Mesendoderm (in vitro differentiated cells): ENCODE data around the gene LIG4.

ENCODE experiments used
- DNase-seq: peaks from one replicate; pipeline ENCODE4 v3.0.0; 2013
- H2AK5ac ChIP-seq: 2 replicates; pipeline ENCODE4 v1.6.1; 2013; ENCODE audit warnings: low read length, inconsistent platforms
- H2BK120ac ChIP-seq: 2 replicates; pipeline ENCODE4 v1.6.1; 2013; ENCODE audit warnings: low read depth, mild to moderate bottlenecking, low read length, moderate library complexity, mixed read lengths
- H2BK15ac ChIP-seq: replicated peaks from 2 replicates; pipeline ENCODE4 v1.6.1; 2013; ENCODE audit warnings: low read depth, mild to moderate bottlenecking, moderate library complexity
- H2BK5ac ChIP-seq: 2 replicates; pipeline ENCODE4 v1.6.1; 2013; ENCODE audit warnings: low read length, inconsistent platforms
- H3K18ac ChIP-seq: 2 replicates; pipeline ENCODE4 v1.6.1; 2013; ENCODE audit warnings: mild to moderate bottlenecking, low read length, mixed read lengths
- H3K23ac ChIP-seq: one replicate; pipeline ENCODE4 v1.6.1; 2013; ENCODE audit warnings: low read length
- H3K27ac ChIP-seq: 2 replicates; pipeline ENCODE4 v1.5.1; 2013; ENCODE audit warnings: low read depth, mild to moderate bottlenecking, inconsistent platforms, low read length, moderate library complexity
- H3K27me3 ChIP-seq: 2 replicates; pipeline ENCODE4 v1.6.1; 2013; ENCODE audit warnings: low read length, control low read depth, mild to moderate bottlenecking, inconsistent platforms; ENCODE audit not compliant: insufficient read depth, poor library complexity
- H3K36me3 ChIP-seq: 2 replicates; pipeline ENCODE4 v1.6.1; 2013; ENCODE audit warnings: low read length, inconsistent platforms; ENCODE audit not compliant: control insufficient read depth, insufficient read depth
- H3K4ac ChIP-seq: one replicate; pipeline ENCODE4 v1.6.1; 2013; ENCODE audit warnings: low read depth, mild to moderate bottlenecking, low read length, moderate library complexity
- H3K4me1 ChIP-seq: 2 replicates; pipeline ENCODE4 v1.6.1; 2013; ENCODE audit warnings: low read depth, low read length, inconsistent platforms; ENCODE audit not compliant: control insufficient read depth
- H3K4me2 ChIP-seq: 2 replicates; pipeline ENCODE4 v1.6.1; 2013; ENCODE audit warnings: low read length
- H3K4me3 ChIP-seq: 2 replicates; pipeline ENCODE4 v1.5.1; 2013; ENCODE audit warnings: mild to moderate bottlenecking, low read length
- H3K56ac ChIP-seq: one replicate; pipeline ENCODE4 v1.6.1; 2013; ENCODE audit warnings: low read length
- H3K79me1 ChIP-seq: 2 replicates; pipeline ENCODE4 v1.6.1; 2013; ENCODE audit warnings: low read length, inconsistent platforms
- H3K79me2 ChIP-seq: 2 replicates; pipeline ENCODE4 v1.6.1; 2013; ENCODE audit warnings: mild to moderate bottlenecking, low read length; ENCODE audit not compliant: control insufficient read depth, insufficient read depth
- H3K9ac ChIP-seq: 2 replicates; pipeline ENCODE4 v1.6.1; 2013; ENCODE audit warnings: low read length, inconsistent platforms
- H4K5ac ChIP-seq: one replicate; pipeline ENCODE4 v1.6.1; 2013; ENCODE audit warnings: low read length
- H4K8ac ChIP-seq: one replicate; pipeline ENCODE4 v1.6.1; 2013; ENCODE audit warnings: low read depth, mild to moderate bottlenecking, control low read depth, low read length, moderate library complexity
- WGBS: extraction: QIAGEN DNeasy Blood & Tissue Kit; methylation state at CpG from one replicate; pipeline ENCODE4 v1.1.7; 2013; ENCODE audit warnings: low lambda C conversion rate, missing lambda C conversion rate; ENCODE audit not compliant: insufficient coverage; ENCODE audit errors: extremely low coverage; 5-methylcytosine and 5-hydroxymethylcytosine counted together

LIG4 gene

DNA sequence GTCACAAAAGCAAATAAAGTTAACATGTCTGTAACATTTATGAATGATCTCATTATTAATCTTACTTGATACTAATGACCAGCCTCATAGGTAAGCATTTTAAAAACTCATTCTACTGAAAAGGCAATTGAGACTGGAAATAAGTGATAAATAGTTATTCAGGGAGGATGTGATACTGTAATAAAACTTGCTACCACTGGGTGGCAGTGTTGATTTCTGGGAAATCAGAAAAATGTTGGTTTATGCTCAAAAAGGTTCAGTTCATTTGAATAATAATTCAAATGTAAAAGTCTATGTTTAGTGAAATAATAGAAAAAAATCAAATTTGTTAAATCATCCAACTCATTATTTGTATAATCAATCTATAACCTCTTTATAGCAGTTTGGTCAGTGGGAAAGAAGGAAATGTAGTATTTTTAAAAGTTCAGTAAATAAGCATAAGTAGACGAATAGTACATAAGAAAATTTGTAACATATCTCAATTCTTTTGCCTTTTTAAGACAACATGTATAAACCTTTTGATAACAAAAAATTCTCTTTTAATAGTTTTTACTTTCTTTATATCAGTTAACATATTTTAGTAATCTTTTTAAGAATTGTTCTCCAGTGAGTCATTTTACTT, 12.4 kb upstream of the LIG4 start:
- Histone ChIP-seq H3K79me1 (peaks cover 7% of the 10 kb centered on the region), H3K56ac (no peak overlapping the region), H2BK15ac (no peak overlapping the region), H3K27ac (no peak overlapping the region), H4K8ac (no peak overlapping the region), H2BK120ac (no peak overlapping the region), H3K18ac (no peak overlapping the region), H4K5ac (no peak overlapping the region), H3K79me2 (peaks cover 6% of the 10 kb centered on the region), H3K4ac (no peak overlapping the region), H3K9ac (no peak overlapping the region), H3K27me3 (no peaks in the 10 kb centered on the region), H3K4me3 (no peak overlapping the region), H2BK5ac (no peak overlapping the region), H3K4me1 (no peaks in the 10 kb centered on the region), H3K36me3 (no peaks in the 10 kb centered on the region), H2AK5ac (no peak overlapping the region), H3K4me2 (no peak overlapping the region), H3K23ac (no peak overlapping the region)
- no CpG with 5 or more reads among the region's 1 CpG for WGBS
- DNase-seq, result no peak

- Histone ChIP-seq H3K4me3 (no peak overlapping the region), H3K56ac (no peak overlapping the region), H3K79me2 (peaks cover 10% of the 10 kb centered on the region), H4K8ac (no peak overlapping the region), H3K4me2 (no peak overlapping the region), H4K5ac (no peak overlapping the region), H2BK120ac (no peak overlapping the region), H3K4me1 (no peaks in the 10 kb centered on the region), H2BK15ac (no peak overlapping the region), H2BK5ac (no peak overlapping the region), H3K27ac (no peak overlapping the region), H3K4ac (no peak overlapping the region), H3K27me3 (no peaks in the 10 kb centered on the region), H3K36me3 (no peaks in the 10 kb centered on the region), H3K79me1 (peaks cover 8% of the 10 kb centered on the region), H3K9ac (no peak overlapping the region), H3K18ac (no peak overlapping the region), H2AK5ac (no peak overlapping the region), H3K23ac (no peak overlapping the region)
- WGBS, result no CpG with 5 or more reads among the region's 1 CpG
- peak; percentile 18 for DNase-seq
These were observed 10.8 kb upstream of the LIG4 start for GRCh38 chr13:108226184-108226583.

DNA sequence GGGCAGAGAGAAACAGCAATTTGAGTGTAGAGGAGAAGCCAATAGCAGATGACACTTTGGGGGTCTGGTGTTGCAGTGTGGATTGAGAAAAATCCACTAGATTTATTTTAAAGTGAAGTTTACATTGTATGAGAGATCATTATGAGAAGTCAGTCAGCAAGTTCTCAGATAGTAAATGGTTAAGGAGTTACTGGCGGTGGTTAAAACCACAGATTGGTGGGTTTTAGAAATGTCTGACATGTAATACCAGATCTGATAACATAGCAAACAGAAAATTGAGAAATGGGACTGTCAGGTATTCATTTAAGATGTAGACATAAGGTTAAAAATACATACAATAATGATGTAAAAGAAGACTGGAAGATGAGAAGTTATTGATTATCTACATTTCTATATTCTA, 10.1 kb upstream of the LIG4 start:
- Histone ChIP-seq H3K79me2 (peaks cover 13% of the 10 kb centered on the region), H4K5ac (no peak overlapping the region)

DNA sequence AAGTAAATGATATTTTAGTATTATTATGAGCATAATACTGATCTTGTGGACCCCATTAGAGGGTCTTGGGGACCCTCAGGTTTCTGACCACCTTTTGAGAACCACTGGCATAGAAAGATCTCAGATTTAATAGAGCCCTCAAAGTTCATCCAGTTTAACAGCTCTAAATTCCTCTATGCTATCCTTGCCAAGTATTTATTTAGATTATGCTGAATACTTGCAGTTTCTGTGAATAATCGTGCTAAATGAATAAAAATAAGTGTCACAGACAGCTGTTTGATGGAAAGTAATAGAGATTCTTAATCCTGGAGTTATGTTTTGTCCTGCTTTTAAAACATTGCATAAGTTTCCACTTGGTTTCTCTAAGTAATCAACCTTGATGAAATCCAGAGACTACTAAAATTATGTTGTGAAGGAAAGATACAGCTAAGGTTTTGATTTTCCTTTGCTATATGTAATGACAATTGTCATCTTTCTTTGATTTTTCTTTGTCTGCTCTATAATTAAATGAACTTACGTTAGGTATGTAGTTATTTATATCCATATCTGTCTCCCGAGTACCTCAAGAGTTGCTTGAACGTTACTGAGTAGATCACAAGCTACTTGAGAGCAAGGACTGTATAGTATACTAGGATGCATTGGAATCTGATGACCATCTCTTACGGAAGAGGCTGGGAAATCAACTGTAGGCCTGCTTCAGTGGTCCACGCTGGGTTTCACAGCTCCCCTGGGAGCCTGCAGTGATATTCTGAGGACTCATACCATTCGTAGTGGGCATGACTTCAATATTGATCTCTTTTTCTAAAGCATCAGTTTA, 8.6 kb upstream of the LIG4 start:
- Histone ChIP-seq H3K79me1 (peaks cover 13% of the 10 kb centered on the region), H3K4me1 (no peaks in the 10 kb centered on the region), H3K9ac (no peak overlapping the region), H3K56ac (no peak overlapping the region), H3K36me3 (no peaks in the 10 kb centered on the region), H2BK15ac (no peak overlapping the region), H3K4ac (no peak overlapping the region), H3K27me3 (no peaks in the 10 kb centered on the region), H2AK5ac (no peak overlapping the region), H2BK120ac (no peak overlapping the region), H3K4me2 (no peak overlapping the region), H3K18ac (no peak overlapping the region), H3K27ac (no peak overlapping the region), H3K4me3 (no peak overlapping the region), H2BK5ac (no peak overlapping the region), H3K79me2 (peaks cover 23% of the 10 kb centered on the region), H4K5ac (no peak overlapping the region), H3K23ac (no peak overlapping the region), H4K8ac (no peak overlapping the region)
- no peak for DNase-seq
- WGBS, result no CpG with 5 or more reads among the region's 7 CpGs

More for the DNA sequence above, 10.1 kb upstream of the LIG4 start:
- Histone ChIP-seq H3K4ac (no peak overlapping the region), H3K27ac (no peak overlapping the region), H3K27me3 (no peaks in the 10 kb centered on the region), H2BK5ac (no peak overlapping the region), H3K23ac (no peak overlapping the region), H3K4me1 (no peaks in the 10 kb centered on the region), H3K79me1 (peaks cover 9% of the 10 kb centered on the region), H3K9ac (no peak overlapping the region), H3K18ac (no peak overlapping the region), H4K8ac (no peak overlapping the region), H2BK120ac (no peak overlapping the region), H3K4me2 (no peak overlapping the region), H3K36me3 (no peaks in the 10 kb centered on the region), H3K56ac (no peak overlapping the region), H2BK15ac (no peak overlapping the region), H3K4me3 (no peak overlapping the region), H2AK5ac (no peak overlapping the region)
- no CpG with 5 or more reads among the region's 1 CpG for WGBS
- DNase-seq, result no peak

DNA sequence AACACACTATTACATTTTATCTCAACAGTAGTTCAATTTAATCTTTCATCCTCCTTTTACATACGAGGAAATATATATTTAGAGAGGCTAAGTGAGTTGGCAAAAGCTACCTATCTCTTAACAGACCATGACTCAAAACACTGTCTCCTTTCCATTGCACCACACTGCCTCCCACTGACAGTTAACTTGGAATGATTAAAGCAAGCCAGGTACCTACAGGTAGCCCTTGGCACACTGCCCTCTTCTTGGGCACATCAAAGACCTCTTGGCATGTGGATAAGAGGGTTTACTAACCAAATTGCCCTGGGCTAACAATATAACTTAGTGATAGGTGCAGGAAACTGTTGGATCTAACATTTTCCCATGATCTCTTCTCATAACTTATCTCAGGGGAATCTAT, 4.7 kb upstream of the LIG4 start:
- no peak overlapping the region for H2BK120ac ChIP-seq
- no peak overlapping the region for H3K18ac ChIP-seq
- no peak overlapping the region for H2AK5ac ChIP-seq
- H3K79me1 ChIP-seq, result peaks cover 8% of the 10 kb centered on the region
- no peak overlapping the region for H3K9ac ChIP-seq
- H3K27me3 ChIP-seq, result no peaks in the 10 kb centered on the region
- peak; percentile 36 for DNase-seq
- no peak overlapping the region for H4K5ac ChIP-seq
- H3K79me2 ChIP-seq, result peaks cover 21% of the 10 kb centered on the region
- H2BK5ac ChIP-seq, result no peak overlapping the region
- no peaks in the 10 kb centered on the region for H3K36me3 ChIP-seq
- no peak overlapping the region for H2BK15ac ChIP-seq
- WGBS, result 83% methylated on average over 1 of the region's 1 CpG
- H3K4me3 ChIP-seq, result no peak overlapping the region
- no peak overlapping the region for H3K56ac ChIP-seq
- no peak overlapping the region for H3K4me2 ChIP-seq
- no peak overlapping the region for H3K23ac ChIP-seq
- H3K27ac ChIP-seq, result no peak overlapping the region
- H3K4me1 ChIP-seq, result no peaks in the 10 kb centered on the region
- no peak overlapping the region for H3K4ac ChIP-seq
- H4K8ac ChIP-seq, result no peak overlapping the region
